Renal pelvis (tissue), 12 donors: ENCODE results near the gene TRIM60. TPM values are rescaled to one million over a fixed set of nuclear protein-coding genes. Genes with fewer than 3 reads are reported as not detected.
A peak's percentile ranks its signal among the peaks of the same experiment; 100 is the strongest.
"Not testable (repeated sequence)": the region's sequence is repeated elsewhere in the genome, so short reads cannot be mapped to it uniquely, and the experiment has no call there.

Experiments
- DNase-seq: peaks from one replicate; pipeline ENCODE4 v3.0.0-alpha.2; 2013
- long read RNA-seq, 16 experiments: transcript quantifications; one replicate each; lab custom pipeline, GENCODE V29; 2026
- polyA plus RNA-seq, 3 donors: library from polyadenylated mRNA; unstranded; fragments of 120-200 nt; gene quantifications; one replicate each; pipeline ENCODE4 v1.2.1, GENCODE V29; 2013; ENCODE audit not compliant: insufficient read length in 3 of 3

The TRIM60 gene
- polyA plus RNA-seq, result not detected
- long read RNA-seq, donor 1, result 0 reads
- long read RNA-seq, donor 2, result 0 reads
- long read RNA-seq, donor 3, partial matches to known transcripts, result 5 of 5 reads
- long read RNA-seq, donor 3, other reads (novel, unspliced or antisense), result 0 of 5 reads
- long read RNA-seq, donor 4, result 0 reads
- long read RNA-seq, donor 5, result 0 reads
- long read RNA-seq, donor 6, result 0 reads
- long read RNA-seq, donor 7, result 0 reads
- long read RNA-seq, donor 8, result 0 reads
- long read RNA-seq, donor 9, result 0 reads
- long read RNA-seq, donor 10, result 0 reads
- long read RNA-seq, donor 11, partial matches to known transcripts, result 0 of 5 reads
- long read RNA-seq, donor 11, other reads (novel, unspliced or antisense), result 5 of 5 reads
- long read RNA-seq, donor 12, result 0 reads
- long read RNA-seq, donor 13, partial matches to known transcripts, result 0 of 1 reads
- long read RNA-seq, donor 13, other reads (novel, unspliced or antisense), result 0 of 1 reads
- long read RNA-seq, donor 14, result 0 reads
- long read RNA-seq, donor 15, result 0 reads
- long read RNA-seq, donor 16, result 0 reads

DNA sequence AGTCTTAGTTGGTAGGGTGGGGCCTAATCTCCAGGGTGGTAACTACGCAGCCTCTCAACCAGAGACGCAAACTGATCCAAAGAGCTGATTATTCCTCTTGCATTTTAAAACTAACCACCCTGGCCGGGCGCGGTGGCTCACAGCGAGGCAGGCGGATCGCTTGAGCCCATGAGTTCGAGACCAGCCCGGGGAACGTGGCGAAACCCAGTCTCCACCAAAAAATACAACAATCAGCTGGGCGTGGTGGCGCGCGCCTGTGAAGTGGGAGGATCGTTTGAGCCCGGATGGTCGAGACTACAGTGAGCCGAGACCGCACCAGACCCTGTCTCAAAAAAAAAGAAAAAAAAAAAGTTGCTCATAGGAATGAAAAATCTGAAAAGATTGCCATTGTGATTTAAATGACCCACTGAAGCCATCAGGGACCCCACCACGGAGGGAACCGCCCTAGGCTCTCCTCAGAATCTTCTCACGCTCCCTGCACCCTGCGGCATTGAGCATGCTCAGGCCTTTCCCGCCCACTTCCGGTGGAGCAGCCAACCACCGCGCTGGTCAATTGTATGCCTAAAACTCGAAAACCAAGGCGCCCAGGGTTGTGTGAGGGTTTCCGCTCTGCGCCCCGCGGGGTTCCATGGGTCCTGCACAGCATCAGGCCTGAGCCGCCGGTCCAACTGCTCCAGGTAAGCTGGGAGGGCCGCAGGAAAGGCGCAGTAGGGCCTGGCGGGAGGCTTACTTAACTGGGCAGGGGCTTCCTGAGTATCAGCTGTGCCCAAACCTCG, at the start of gene TRIM60:
Gene TRIM60, plus strand, starts transcription at position 564 of the 776 bp plus-strand sequence. CDS start 8,074 bp downstream, outside the sequence.
- DNase-seq, result no peak

DNA sequence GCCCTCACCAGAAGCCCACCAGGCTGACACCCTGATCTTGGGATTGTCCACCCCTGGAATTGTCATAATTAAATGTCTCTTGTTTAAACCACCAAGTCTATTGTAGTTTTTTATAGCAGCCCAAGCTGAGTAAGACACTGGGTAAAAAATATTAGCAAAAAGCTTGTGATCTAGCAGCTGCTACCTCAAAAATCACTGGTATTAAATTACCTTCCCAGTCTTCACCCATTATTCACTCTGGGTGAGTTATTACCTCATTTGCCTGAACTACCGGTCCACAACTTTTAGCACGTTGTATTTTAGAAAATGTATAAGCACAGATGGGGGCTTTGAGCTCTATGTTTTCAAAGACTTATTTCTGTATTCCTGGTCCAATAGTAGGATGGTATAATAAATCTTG, 42.3 kb upstream of the TRIM60 start:
- DNase-seq, result peak; percentile 35

DNA sequence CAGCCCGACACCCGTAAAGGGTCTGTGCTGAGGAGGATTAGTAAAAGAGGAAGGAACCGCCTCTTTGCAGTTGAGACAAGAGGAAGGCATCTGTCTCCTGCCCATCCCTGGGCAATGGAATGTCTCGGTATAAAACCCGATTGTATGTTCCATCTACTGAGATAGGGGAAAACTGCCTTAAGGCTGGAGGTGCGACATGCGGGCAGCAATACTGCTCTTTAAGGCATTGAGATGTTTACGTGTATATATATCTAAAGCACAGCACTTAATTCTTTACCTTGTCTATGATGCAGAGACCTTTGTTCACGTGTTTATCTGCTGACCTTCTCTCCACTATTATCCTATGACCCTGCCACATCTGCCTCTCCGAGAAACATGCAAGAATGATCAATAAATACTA, 41.0 kb upstream of the TRIM60 start:
- not testable (repeated sequence) for DNase-seq

DNA sequence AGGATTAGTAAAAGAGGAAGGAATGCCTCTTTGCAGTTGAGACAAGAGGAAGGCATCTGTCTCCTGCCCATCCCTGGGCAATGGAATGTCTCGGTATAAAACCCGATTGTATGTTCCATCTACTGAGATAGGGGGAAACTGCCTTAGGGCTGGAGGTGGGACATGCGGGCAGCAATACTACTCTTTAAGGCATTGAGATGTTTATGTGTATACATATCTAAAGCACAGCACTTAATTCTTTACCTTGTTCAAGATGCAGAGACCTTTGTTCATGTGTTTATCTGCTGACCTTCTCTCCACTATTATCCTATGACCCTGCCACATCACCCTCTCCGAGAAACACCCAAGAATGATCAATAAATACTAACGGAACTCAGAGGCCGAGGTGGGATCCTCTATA, 35.7 kb upstream of the TRIM60 start:
- DNase-seq, result not testable (repeated sequence)

DNA sequence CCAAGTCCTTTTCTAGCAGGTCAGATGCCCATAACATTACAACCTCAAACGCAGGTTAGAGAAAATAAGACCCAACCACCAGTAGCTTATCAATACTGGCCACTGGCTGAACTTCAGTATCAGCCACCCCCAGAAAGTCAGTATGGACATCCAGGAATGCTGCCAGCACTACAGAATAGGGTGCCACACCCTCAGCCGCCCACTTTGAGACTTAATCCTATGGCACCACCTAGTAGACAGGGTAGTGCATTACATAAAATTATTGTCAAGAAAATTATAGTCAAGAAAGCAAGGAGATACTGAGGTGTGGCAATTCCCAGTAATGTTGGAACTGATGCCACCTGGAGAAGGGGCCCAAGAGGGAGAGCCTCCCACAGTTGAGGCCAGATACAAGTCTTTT, 34.5 kb upstream of the TRIM60 start:
- DNase-seq, result no peak

DNA sequence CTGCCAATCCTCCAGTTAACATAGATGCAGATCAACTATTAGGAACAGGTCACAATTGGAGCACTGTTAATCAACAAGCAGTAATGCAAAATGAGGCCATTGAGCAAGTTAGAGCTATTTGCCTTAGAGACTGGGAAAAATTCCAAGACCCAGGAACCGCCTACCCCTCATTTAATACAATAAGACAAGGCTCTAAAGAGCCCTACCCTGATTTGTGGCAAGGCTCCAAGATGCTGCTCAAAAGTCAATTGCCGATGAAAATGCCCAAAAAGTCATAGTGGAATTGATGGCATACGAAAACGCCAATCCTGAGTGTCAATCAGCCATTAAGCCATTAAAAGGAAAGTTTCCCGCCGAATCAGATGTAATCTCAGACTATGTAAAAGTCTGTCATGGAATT, 33.9 kb upstream of the TRIM60 start:
- DNase-seq, result no peak

DNA sequence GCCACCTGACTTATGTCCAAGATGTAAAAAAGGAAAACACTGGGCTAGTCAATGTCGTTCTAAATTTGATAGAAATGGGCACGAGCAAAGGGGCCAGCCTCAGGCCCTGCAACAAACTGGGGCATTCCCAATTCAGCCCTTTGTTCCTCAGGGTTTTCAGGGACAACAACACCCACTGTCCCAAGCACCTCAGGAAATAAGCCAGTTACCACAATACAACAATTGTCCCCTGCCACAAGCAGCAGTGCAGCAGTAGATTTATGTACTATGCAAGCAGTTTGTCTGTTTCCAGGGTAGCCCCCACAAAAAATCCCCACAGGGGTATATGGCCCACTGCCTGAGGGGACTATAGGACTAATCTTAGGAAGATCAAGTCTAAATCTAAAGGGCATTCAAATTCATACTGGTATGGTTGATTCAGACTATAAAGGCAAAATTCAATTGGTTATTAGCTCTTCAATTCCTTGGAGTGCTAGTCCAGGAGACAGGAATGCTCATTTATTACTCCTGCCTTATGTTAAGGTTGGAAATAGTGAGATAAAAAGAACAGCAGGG, 33.2 kb upstream of the TRIM60 start:
- not testable (repeated sequence) for DNase-seq

DNA sequence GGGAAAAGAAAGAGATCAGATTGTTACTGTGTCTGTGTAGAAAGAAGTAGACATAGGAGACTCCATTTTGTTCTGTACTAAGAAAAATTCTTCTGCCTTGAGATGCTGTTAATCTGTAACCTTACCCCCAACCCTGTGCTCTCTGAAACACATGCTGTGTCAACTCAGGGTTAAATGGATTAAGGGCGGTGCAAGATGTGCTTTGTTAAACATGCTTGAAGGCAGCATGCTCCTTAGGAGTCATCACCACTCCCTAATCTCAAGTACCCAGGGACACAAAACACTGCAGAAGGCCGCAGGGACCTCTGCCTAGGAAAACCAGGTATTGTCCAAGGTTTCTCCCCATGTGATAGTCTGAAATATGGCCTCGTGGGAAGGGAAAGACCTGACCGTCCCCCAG, 29.8 kb upstream of the TRIM60 start:
- DNase-seq, result not testable (repeated sequence)

DNA sequence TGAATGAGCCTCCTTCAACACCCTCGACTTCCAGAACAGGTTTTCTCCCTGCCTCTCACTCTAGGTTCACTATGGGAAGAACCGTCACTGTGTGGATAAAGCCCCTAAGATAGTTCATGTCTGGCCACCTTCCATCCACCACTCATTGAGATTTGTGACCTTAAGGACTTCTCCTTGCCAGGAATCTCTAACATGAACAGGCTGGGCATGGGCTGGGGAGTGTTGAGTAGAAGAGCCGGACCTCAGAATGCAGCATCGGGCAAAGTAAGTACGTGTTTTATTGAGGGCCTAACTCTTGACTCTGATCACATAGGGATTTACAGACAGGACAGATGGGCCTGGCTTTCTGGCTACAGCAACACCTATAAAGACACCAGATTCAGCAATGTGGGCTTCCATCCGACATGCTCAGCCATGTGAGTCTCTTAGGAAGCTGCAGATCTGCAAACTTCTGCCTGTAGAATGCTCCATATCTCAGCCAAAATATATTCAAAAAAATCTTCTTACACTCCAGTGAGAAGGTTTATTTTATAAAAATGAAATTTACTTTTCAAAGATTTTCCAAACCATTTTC, 26.4 kb upstream of the TRIM60 start:
- DNase-seq, result no peak

DNA sequence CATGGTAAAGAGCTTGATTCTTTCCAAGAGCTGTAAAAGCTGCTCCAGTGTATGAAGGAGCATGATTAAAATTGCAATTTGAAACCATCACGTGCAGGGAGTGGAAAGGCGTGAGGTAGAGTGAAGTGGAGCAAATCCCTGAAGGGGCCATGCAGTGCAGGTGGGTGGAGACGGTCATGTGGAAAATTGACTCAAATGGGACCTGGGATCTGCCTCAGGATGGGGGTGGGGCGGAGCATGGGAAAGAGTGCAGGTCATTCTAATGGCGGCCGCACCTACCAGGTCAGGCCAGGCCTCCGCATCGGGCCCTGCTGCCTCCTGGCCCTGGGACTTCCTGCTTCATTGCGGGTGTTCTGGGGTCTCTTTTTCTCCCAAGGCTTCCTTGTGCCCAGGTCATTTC, 25.3 kb upstream of the TRIM60 start:
- DNase-seq, result peak; percentile 75

DNA sequence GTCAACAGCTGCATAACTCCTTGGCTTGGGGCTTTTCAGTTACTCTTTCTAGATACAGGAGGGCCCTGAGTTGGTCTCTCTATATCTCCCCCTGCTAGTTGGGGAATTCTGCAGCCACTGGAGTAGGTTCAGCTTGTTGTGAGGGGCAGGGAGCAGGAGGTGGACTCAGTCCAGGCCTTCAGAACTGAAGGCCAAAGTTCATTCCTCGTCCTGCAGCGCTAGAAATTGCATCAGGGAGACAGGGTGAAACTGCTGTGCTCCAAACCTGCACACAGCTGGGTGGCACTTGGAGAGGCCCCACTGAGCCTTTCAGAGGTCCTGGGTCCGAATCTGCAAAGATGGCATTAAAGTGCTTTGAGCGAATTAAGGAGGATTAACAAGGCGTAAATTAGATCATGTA, 24.9 kb upstream of the TRIM60 start:
- no peak for DNase-seq

DNA sequence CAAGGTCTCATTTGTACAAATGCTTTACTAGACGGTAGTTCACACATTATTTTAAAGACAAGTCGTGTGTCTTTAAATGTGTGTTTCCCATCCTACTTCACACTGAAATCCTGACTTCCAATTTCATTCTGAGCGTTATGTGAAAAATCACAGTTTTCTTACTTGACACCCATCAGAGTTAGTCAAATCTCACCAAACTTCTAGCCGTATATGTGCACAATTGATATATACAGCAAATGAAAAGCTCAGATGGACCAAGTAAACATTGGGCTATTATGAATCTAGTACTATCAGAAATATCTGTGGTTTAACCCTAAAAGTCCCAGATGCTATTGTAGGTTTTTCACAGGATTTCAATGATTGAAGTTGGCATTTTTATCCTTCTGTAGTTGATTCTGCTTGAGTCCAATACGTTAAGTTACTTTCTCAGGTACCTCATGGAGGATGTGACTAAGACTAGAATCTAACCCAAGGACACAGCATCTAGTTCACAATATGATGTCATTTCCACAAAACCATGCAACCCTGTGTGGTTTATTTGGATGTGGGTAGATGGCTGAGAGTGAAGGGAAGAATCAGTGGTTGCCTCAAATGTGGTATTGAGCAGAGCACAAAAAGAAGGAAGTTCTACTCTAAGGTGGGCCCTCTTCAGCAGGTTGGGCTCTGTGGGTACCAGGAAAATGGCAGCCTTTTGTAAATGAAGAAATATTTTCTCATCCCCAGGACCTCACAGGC, 22.1 kb upstream of the TRIM60 start:
- DNase-seq, result no peak

DNA sequence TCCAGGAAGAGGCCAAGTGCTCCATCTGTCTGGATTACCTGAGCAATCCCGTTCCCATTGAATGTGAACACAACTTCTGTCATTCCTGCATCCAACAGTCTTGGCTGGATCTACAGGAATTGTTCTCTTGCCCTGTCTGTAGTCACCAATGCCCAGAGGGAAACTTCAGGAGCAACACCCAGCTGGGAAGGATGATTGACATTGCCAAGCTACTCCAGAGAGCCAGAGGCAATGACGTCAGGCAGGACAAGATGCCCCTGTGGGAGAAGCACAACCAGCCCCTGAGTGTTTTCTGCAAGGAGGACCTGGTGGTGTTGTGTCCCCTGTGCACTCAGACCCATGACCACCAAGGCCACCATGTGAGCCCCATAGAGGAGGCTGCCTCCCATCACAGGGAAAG, 21.3 kb upstream of the TRIM60 start:
- DNase-seq, result no peak

DNA sequence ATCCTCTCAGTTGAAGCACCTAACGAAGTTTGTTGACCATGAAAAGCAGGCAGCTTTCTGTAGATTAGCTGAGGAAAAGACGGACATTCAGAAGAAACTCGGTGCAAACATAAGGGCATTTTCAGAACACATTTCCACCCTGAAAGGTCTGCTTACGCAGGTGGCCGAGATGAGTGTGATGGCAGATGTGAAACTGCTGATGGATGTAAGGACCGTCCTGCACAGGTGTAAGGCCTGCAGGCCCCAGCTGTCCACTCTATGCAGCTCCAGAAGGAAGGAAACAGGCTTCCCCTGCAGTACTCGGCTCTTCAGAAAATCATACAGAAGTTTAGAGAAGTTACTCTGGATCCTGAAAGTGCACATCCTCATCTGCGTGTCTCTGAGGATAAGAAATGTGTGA, 20.8 kb upstream of the TRIM60 start:
- DNase-seq, result no peak

DNA sequence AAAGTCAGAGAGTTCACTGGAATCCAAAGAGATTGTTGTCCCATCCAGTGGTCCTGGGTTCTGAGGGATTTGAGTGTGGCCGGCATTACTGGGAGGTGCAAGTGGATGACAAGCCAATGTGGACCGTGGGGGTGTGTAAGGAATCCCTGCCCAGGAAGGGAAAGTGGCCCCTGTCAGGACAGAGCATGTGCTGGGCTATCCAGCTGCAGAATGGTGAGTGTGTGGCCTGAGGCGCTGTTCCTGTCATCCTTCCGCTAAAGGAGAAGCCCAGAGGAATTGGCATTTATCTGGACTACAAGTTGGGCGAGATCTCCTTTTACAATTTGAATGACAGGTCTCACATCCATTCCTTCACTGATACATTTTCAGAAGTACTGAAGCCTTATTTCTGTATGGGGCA, 20.4 kb upstream of the TRIM60 start:
- no peak for DNase-seq

DNA sequence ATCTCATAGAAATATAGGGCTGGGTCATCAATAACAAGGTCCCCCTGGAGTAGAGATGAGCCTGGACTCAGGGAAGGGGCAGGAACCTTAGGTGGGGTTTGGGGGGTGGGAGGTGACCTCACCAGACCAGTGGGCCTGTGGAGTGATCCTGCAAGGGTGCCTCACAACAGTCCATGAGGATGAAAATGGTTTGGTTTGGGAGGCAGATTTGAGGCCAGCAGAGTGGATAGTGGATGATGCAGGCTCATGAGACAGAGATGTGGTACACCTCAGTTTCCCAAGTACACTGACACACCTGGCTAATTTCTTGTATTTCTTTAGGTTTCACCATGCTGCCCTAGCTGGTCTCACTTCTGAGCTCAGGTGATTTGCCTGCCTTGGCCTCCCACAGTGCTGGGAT, 18.1 kb upstream of the TRIM60 start:
- DNase-seq, result no peak

DNA sequence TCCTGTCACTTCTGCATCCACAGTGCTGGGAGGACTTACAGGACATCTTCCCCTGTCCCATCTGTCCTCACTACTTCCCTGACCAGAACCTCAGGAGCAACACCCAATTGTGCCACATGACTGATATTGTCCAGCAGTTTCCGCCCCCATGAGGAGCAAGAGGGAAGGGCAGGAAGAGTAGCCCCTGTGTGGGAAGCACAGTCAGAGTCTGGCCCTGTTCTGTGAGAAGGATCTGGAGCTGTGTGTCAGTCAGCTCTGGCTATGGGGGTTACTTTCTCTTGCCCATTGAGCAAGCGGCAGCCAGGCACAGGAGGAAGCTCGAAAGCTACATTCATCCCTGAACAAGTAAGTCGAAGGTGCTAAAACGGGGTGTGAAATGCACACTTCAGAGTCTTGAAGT, 14.8 kb upstream of the TRIM60 start:
- no peak for DNase-seq

DNA sequence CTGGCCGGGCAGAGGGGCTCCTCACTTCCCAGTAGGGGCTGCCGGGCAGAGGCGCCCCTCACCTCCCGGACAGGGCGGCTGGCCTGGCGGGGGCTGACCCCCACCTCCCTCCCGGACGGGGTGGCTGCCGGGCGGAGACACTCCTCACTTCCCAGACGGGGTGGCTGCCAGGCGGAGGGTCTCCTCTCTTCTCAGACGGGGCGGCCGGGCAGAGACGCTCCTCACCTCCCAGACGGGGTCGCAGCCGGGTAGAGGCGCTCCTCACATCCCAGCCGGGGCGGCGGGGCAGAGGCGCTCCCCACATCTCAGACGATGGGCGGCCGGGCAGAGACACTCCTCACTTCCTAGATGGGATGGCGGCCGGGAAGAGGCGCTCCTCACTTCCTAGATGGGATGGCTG, 11.8 kb upstream of the TRIM60 start:
- not testable (repeated sequence) for DNase-seq

DNA sequence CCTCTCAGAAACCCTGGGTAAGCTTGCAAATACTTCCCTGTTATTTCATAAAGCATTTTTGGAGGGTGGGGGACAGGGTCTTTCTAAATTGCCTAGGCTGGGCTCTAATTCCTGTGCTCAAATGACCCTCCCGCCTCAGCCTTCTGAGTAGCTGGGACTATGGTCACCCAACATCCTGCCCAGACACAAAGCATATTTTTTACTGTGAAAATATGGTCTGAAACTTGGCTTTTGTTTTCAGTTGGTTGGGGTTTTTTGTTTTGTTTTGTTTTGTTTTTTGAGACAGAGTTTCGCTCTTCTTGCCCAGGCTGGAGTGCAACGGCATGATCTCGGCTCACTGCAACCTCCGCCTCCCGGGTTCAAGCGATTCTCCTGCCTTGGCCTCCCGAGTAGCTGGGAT, 6.0 kb upstream of the TRIM60 start:
- not testable (repeated sequence) for DNase-seq

DNA sequence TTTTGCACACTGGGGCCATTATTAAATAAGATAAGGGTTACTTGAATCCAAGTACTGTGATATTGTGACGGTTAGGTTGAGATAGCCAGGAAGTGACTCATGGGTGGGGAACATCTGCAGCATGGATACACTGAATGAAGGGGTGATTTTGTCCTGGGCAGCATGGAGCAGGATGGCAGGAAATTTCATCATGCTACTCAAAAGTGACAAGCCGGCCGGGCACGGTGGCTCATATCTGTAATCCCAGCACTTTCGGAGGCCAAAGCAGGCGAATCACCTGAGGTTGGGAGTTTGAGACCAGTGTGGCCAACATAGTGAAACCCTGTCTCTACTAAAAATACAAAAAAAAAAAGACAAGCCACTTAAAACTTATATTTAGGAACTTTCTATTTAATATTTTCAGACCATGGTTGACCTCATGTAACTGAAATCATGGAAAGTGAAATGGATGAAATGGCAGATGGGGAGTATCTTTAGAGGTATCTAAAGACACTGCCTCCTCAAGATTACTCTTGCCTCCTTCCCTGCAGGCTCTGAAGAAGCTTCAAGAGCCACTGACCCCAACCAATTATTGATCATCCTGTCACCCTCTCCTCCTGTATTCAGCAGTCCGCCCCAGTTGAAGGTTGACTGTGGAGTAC, 3.9 kb upstream of the TRIM60 start:
- DNase-seq, result no peak

DNA sequence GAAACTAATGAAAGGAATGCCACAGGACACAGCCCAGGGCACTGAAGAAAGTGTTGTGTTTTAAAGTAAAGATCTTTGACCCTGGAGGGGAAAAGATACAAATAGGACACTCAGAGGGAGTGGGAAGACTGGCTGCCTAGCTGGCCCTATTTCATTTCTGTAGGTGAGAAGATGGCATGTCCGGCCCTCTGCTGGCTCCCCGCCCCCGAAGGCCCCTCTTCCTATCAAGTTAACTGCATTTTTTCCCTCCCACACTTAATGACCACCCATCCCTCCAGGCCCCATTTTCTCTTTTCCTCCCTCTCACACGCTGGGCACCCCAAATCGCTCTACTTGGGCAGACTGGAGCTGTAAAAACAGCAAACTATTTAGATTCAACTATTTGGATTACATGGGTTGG, 16.4 kb downstream of the TRIM60 start:
- no peak for DNase-seq
